ENCODE results near the gene DCHS2. TPM values are rescaled to one million over a fixed set of nuclear protein-coding genes. Genes with fewer than 3 reads are reported as not detected.
A peak's percentile ranks its signal among the peaks of the same experiment; 100 is the strongest.

Gene DCHS2
- total RNA-seq, 1 experiment from 2014 or later: not detected

DNA sequence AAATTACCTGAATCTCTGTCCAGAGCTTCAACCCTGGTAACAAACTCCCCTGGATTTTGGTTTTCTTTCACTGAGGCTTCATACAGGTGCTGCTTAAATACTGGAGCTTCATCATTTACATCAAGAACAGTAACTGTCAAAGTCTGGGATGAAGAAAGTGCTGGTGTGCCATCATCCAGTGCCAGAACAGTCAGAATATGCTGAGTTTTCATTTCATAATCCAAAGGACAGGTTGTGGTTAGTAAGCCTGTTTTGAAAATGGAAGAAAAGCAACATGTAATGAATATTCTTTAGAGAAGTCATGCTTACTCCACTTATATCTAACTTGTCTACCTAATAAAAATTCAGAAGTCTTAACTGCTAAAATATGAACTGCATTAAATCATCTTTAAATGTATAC, 175.9 kb downstream of the DCHS2 start:
- Histone ChIP-seq H3K4me3 (ENCODE audit: low read depth, low read length) (no peak overlapping the region), H3K4me1 (no peaks in the 10 kb centered on the region), H3K36me3 (ENCODE audit: control insufficient read depth, insufficient read depth, low read length) (no peaks in the 10 kb centered on the region), H3K9me3 (no peaks in the 10 kb centered on the region), H3K27me3 (replicated peaks; ENCODE audit: control insufficient read depth, insufficient read depth, low read length) (no peaks in the 10 kb centered on the region)
- no peaks in the 10 kb centered on the region for H3K36me3 Mint-ChIP-seq (ENCODE audit: insufficient read depth, unreplicated experiment)
- ChIA-PET POLR2A (no interaction called here), CTCF (no interaction called here)
- H3K4me1 Mint-ChIP-seq (ENCODE audit: low read depth, unreplicated experiment): no peaks in the 10 kb centered on the region
- H3K27ac Mint-ChIP-seq (ENCODE audit: unreplicated experiment): no peak overlapping the region
- BruUV-seq (replicated peaks): no TSS peak
- H3K27me3 Mint-ChIP-seq (ENCODE audit: insufficient read depth, unreplicated experiment): peaks cover 6% of the 10 kb centered on the region
- TF ChIP-seq, protein P1, sequence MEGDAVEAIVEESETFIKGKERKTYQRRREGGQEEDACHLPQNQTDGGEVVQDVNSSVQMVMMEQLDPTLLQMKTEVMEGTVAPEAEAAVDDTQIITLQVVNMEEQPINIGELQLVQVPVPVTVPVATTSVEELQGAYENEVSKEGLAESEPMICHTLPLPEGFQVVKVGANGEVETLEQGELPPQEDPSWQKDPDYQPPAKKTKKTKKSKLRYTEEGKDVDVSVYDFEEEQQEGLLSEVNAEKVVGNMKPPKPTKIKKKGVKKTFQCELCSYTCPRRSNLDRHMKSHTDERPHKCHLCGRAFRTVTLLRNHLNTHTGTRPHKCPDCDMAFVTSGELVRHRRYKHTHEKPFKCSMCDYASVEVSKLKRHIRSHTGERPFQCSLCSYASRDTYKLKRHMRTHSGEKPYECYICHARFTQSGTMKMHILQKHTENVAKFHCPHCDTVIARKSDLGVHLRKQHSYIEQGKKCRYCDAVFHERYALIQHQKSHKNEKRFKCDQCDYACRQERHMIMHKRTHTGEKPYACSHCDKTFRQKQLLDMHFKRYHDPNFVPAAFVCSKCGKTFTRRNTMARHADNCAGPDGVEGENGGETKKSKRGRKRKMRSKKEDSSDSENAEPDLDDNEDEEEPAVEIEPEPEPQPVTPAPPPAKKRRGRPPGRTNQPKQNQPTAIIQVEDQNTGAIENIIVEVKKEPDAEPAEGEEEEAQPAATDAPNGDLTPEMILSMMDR (IDR thresholded peaks at IDR 0.05; ENCODE audit: insufficient read depth in 1 of 2, low read depth in 1 of 2, low read length in 1 of 2, severe bottlenecking in 1 of 2, unreplicated experiment in 1 of 2): no peak
- no peak for DNase-seq
- H3K4me3 Mint-ChIP-seq (ENCODE audit: unreplicated experiment): no peak overlapping the region
- no peaks in the 10 kb centered on the region for H3K9me3 Mint-ChIP-seq (ENCODE audit: unreplicated experiment)
- intact Hi-C loops (cut with micrococcal nuclease; ENCODE audit: unreplicated experiment): no loop called here

DNA sequence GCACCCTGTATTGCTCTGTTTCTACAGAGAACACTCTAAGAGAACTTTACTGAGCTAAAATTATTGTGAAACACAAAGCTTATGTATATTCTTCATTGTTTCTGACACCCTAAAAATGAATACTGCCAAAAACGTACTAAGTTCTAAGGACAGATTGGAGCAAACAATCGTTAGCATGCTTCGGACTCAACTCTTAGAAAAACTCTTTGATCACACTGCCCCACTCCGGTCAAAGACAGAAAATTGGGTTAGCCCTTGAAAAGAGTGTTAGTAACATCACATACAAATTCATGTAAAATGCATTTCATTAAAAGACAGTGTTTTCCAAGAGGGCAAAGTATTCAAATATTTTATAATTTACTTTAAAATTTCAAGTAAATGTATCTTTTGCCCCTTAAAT, 177.4 kb downstream of the DCHS2 start:
- TF ChIP-seq, protein P1 (IDR thresholded peaks at IDR 0.05; ENCODE audit: insufficient read depth in 1 of 2, low read depth in 1 of 2, low read length in 1 of 2, severe bottlenecking in 1 of 2, unreplicated experiment in 1 of 2): peak in 1 of 2 experiments; percentile 40
- Mint-ChIP-seq H3K36me3 (ENCODE audit: insufficient read depth, unreplicated experiment) (no peaks in the 10 kb centered on the region), H3K9me3 (ENCODE audit: unreplicated experiment) (no peaks in the 10 kb centered on the region), H3K27ac (ENCODE audit: unreplicated experiment) (no peak overlapping the region), H3K4me3 (ENCODE audit: unreplicated experiment) (no peak overlapping the region), H3K27me3 (ENCODE audit: insufficient read depth, unreplicated experiment) (peaks cover 6% of the 10 kb centered on the region), H3K4me1 (ENCODE audit: low read depth, unreplicated experiment) (no peaks in the 10 kb centered on the region)
- intact Hi-C loops (cut with micrococcal nuclease; ENCODE audit: unreplicated experiment): loop anchor here (5.0 kb wide), 1 partner anchor 527 kb away; the partner anchor contains the start of gene SFRP2
- no peaks in the 10 kb centered on the region for H3K4me1 ChIP-seq
- POLR2A ChIA-PET: no interaction called here
- no peaks in the 10 kb centered on the region for H3K27me3 ChIP-seq (replicated peaks; ENCODE audit: control insufficient read depth, insufficient read depth, low read length)
- H3K36me3 ChIP-seq (ENCODE audit: control insufficient read depth, insufficient read depth, low read length): no peaks in the 10 kb centered on the region
- peak in 1 of 2 experiments; percentile 19 for DNase-seq
- H3K9me3 ChIP-seq: no peaks in the 10 kb centered on the region
- no peak overlapping the region for H3K4me3 ChIP-seq (ENCODE audit: low read depth, low read length)
- BruUV-seq (replicated peaks): no TSS peak
- CTCF ChIA-PET: interaction anchor here (0.6 kb wide), 1 partner anchor 353 kb away, joined by 6 read pairs; no protein-coding TSS in a partner anchor

DNA sequence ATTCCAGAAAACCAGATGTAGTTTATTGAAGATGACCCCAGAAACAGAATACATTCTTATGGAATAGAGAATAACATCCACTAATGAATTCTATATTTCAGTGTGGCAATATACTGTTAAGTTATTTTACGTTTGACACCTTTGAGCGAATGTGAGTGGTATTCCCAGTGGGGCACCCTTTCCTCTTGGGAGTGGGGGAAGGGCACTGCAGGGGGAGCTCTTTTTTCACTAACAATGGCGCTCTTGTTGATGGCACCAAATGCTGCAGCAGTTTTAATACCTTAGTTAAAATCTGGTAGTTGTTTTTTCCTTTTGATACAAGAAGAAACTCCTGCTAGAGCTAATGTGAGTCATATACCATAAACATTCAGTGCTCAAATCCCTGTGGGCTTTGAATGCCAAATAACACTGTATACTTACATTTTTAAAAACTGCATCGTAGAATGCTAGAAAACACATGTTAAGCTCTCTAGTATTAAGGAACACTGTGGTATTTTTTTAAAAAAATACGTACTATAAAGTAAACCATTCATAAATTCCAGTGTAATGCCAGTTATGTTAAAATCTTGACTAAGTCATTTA, 178.5 kb downstream of the DCHS2 start:
- Mint-ChIP-seq H3K36me3 (ENCODE audit: insufficient read depth, unreplicated experiment) (no peaks in the 10 kb centered on the region), H3K27me3 (ENCODE audit: insufficient read depth, unreplicated experiment) (peaks cover 2% of the 10 kb centered on the region), H3K27ac (ENCODE audit: unreplicated experiment) (no peak overlapping the region), H3K4me3 (ENCODE audit: unreplicated experiment) (no peak overlapping the region), H3K4me1 (ENCODE audit: low read depth, unreplicated experiment) (no peaks in the 10 kb centered on the region), H3K9me3 (ENCODE audit: unreplicated experiment) (no peaks in the 10 kb centered on the region)
- Histone ChIP-seq H3K9me3 (no peaks in the 10 kb centered on the region), H3K27me3 (replicated peaks; ENCODE audit: control insufficient read depth, insufficient read depth, low read length) (no peaks in the 10 kb centered on the region), H3K4me1 (no peaks in the 10 kb centered on the region), H3K4me3 (ENCODE audit: low read depth, low read length) (no peak overlapping the region), H3K36me3 (ENCODE audit: control insufficient read depth, insufficient read depth, low read length) (no peaks in the 10 kb centered on the region)
- intact Hi-C loops (cut with micrococcal nuclease; ENCODE audit: unreplicated experiment): loop anchor here (5.0 kb wide), 1 partner anchor 526 kb away; the partner anchor contains the start of gene SFRP2
- ChIA-PET CTCF (no interaction called here), POLR2A (no interaction called here)
- BruUV-seq (replicated peaks): no TSS peak
- TF ChIP-seq, protein P1 (IDR thresholded peaks at IDR 0.05; ENCODE audit: insufficient read depth in 1 of 2, low read depth in 1 of 2, low read length in 1 of 2, severe bottlenecking in 1 of 2, unreplicated experiment in 1 of 2): no peak
- DNase-seq: no peak
